RWPE1 (cell line): ENCODE results near the gene PLEKHO1.
A peak's percentile ranks its signal among the peaks of the same experiment; 100 is the strongest.

Experiments used
- CTCF ChIA-PET: fragments of 350-600 bp; sonication (Branson Sonifier 250); formaldehyde crosslinking; extraction: SDS; loops from one replicate; lab custom pipeline; 2021; lab: Yijun Ruan, JAX
- POLR2A ChIA-PET: fragments of 400-600 bp; formaldehyde crosslinking; extraction: SDS; loops from one replicate; lab custom pipeline; 2020; ENCODE audit warnings: antibody characterized with exemption; ENCODE audit not compliant: low non-redundant PET; lab: Yijun Ruan, JAX
- DNase-seq: peaks from one replicate; pipeline ENCODE4 v3.0.0; 2012; ENCODE audit warnings: low spot score
- H3K27ac ChIP-seq: fragments of 450-650 bp; 2 replicates; pipeline ENCODE4 v1.5.1; 2017
- TF ChIP-seq, protein P1 (sequence below): fragments of 450-650 bp; conservative IDR thresholded peaks from 2 replicates; pipeline ENCODE4 v1.5.1; 2017; ENCODE audit warnings: low read depth, mild to moderate bottlenecking

The PLEKHO1 gene, protein sequence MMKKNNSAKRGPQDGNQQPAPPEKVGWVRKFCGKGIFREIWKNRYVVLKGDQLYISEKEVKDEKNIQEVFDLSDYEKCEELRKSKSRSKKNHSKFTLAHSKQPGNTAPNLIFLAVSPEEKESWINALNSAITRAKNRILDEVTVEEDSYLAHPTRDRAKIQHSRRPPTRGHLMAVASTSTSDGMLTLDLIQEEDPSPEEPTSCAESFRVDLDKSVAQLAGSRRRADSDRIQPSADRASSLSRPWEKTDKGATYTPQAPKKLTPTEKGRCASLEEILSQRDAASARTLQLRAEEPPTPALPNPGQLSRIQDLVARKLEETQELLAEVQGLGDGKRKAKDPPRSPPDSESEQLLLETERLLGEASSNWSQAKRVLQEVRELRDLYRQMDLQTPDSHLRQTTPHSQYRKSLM

DNA sequence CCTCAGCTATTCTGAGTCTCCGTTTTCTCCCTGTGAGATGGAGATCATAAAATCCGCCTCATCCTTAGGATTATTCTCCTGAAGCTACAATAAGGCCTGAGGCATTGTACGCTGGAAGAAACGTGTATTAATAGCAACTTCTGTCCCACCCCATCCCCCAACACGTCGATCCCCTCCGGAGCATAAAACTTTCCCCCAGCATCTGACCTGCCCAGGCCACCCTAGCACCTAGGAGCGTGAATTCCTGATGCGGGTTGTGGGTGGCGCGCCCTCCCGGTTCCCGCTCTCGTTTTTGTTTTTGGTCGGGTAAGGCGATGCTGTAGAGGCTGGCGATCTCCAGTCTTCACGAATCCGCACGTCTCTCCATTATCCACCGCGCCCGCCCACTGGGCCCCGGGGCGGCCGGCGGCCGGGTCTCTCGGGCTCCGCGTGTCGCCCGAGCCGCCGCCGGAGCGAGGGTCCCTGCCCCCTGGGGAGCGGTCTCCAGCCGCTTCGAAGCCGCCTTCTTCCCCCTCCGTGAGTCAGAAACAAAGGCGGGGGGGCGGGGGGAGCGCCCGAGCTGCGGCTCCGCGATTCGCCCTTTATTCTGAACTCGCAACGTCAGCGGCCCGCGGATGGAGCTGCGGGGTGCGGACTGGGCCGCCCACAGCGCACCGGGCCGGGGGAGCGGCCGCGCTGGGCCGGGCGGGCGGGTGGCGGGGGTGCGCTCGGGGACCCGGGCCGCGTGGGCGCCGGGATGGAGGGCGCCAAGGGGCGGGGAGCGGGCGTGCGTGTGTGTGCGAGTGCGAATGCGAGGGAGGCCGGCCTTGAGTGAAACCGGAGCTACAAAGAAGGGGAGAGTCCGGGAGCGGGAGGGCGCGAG is at the start of gene PLEKHO1:
Gene PLEKHO1 (plus strand): TSS at position 646 of the 862 bp plus-strand sequence. CDS start 342 bp downstream, outside the sequence.
- TF ChIP-seq, protein P1, sequence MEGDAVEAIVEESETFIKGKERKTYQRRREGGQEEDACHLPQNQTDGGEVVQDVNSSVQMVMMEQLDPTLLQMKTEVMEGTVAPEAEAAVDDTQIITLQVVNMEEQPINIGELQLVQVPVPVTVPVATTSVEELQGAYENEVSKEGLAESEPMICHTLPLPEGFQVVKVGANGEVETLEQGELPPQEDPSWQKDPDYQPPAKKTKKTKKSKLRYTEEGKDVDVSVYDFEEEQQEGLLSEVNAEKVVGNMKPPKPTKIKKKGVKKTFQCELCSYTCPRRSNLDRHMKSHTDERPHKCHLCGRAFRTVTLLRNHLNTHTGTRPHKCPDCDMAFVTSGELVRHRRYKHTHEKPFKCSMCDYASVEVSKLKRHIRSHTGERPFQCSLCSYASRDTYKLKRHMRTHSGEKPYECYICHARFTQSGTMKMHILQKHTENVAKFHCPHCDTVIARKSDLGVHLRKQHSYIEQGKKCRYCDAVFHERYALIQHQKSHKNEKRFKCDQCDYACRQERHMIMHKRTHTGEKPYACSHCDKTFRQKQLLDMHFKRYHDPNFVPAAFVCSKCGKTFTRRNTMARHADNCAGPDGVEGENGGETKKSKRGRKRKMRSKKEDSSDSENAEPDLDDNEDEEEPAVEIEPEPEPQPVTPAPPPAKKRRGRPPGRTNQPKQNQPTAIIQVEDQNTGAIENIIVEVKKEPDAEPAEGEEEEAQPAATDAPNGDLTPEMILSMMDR, result no peak
- H3K27ac ChIP-seq, result peak within 1 kb of the TSS; percentile 61
- DNase-seq, result peak; percentile 68
- POLR2A ChIA-PET, result interaction anchor here (0.5 kb wide), 1 partner anchor 215 kb away, joined by 5 read pairs; the partner anchor contains the start of gene RPRD2
- CTCF ChIA-PET, result no interaction called here

DNA sequence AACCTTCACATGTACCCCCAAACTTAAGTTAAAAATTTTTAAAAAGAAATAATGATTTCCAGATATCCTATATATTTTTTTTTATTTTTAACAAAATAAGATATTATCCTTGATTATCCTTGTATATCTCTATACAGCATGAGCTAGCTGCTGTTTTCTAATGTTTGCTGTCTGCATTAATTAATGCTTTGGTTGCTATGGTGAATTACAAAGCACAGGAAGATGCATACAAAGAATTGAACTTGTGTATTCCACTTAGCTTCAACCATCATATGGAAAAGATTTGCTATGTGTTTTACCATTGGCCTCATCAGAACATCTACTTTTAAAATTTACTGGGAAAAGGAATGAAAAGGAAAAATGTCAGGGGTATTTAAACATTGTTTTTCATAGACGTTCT is 46.7 kb upstream of the PLEKHO1 start:
- DNase-seq, result no peak
- CTCF ChIA-PET, result interaction anchor here (0.6 to 0.7 kb wide), 2 partner anchors 31 to 74 kb away, joined by 3 read pairs; no protein-coding TSS in a partner anchor
- TF ChIP-seq, protein P1, result no peak
- no peak overlapping the region for H3K27ac ChIP-seq
- POLR2A ChIA-PET, result no interaction called here

DNA sequence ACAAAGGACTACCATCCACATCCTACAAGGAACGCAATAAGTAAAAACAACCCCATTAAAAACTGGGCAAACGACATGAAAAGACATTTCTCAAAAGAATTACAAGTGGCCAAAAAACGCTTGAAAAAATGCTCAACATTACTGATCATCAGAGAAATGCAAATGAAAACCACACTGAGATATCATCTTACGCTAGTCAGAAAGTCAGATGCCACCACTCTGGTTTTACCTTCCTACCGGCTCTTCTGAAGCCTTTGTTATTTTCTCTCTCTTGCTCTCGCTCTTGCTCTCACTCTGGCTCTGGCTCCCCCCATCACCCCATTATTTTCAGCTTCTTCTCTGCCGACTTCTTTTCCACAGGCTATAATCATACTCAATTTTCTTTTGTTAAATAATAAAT is 43.4 kb upstream of the PLEKHO1 start:
- TF ChIP-seq, protein P1, result no peak
- ChIA-PET CTCF (no interaction called here), POLR2A (no interaction called here)
- no peak for DNase-seq
- no peak overlapping the region for H3K27ac ChIP-seq

DNA sequence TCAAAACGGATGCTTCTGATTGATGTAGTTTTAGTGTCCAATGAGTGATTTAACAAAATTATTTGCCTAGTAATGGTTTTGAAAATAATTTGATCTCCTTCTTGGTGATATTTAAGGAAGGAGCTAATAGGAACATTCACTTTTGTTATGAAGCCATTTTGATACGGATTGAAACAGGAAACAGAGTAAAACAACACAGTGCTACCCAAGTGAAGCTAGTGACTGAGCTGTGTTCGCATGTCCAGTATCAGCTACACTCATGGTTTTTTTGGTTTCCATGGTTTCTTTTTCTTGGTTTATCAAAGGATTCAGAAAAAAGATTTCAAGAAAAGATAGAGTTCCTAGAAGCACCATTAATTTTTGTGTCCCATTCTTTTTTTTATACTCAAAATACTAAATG is 40.1 kb upstream of the PLEKHO1 start:
- DNase-seq, result no peak
- ChIA-PET CTCF (no interaction called here), POLR2A (no interaction called here)
- no peak overlapping the region for H3K27ac ChIP-seq
- TF ChIP-seq, protein P1, result no peak

DNA sequence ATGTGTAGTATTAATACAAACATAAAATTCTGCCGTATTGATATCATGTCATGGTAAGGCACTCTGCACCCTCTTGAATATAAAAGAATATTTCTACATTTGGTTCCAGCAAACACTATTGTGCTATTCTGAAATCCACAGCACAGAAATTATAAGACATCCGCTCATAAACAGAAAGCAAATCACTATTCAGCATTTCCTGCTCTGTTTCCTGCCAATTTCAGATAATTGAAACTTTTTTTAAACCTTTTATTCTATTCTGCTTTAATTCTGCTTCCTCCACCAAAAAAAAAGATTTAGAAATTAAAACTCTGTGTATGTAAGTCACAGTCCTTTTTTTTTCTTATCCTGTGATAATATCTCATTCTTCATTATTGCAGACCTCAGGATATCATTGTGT is 39.6 kb upstream of the PLEKHO1 start:
- ChIA-PET POLR2A (no interaction called here), CTCF (no interaction called here)
- no peak overlapping the region for H3K27ac ChIP-seq
- DNase-seq, result no peak
- TF ChIP-seq, protein P1, result no peak

DNA sequence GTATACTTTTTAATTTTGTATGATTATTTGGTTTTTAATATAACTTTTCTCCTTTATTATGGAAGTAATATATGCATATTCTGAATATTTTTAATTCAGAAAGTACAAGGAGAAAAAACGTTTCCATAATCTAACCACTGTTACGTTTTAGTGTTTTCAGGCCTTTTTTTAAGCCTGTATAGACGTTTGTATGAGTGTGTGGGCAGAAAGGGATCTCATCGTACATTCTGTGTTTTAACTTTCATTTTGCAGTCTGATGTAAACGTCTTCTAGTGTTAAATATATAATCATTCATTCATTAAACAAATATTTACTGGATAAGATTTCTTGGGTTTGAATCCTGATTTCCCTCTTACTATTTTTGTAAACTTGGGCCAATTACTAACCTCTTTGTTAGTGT is 38.0 kb upstream of the PLEKHO1 start:
- ChIA-PET POLR2A (no interaction called here), CTCF (no interaction called here)
- no peak overlapping the region for H3K27ac ChIP-seq
- DNase-seq, result no peak
- TF ChIP-seq, protein P1, result no peak
